Renal pelvis (tissue), 4 donors: Measurements from ENCODE around the gene GTF3C2. TPM values are rescaled to one million over a fixed set of nuclear protein-coding genes. Genes with fewer than 3 reads are reported as not detected.
"Not testable (repeated sequence)": the region's sequence is repeated elsewhere in the genome, so short reads cannot be mapped to it uniquely, and the experiment has no call there.

Experiments
- DNase-seq: peaks from one replicate; pipeline ENCODE4 v3.0.0-alpha.2; 2013
- polyA plus RNA-seq, 3 donors: library from polyadenylated mRNA; unstranded; fragments of 120-200 nt; gene quantifications; one replicate each; pipeline ENCODE4 v1.2.1, GENCODE V29; 2013; ENCODE audit not compliant: insufficient read length in 3 of 3

GTF3C2 gene
- polyA plus RNA-seq, 3 donors: 69.1 to 80.2 (median 79.8) TPM

- DNase-seq: not testable (repeated sequence)
Observed at GRCh38 chr2:27300606-27301005, 56.0 kb downstream of the GTF3C2 start.

- no peak for DNase-seq
Observed at GRCh38 chr2:27298391-27299080, 58.0 kb downstream of the GTF3C2 start.

GRCh38 chr2:27297195-27297594 lies 59.4 kb downstream of the GTF3C2 start:
- no peak for DNase-seq

- no peak for DNase-seq
Observed at GRCh38 chr2:27296481-27296880, 60.1 kb downstream of the GTF3C2 start.

DNA sequence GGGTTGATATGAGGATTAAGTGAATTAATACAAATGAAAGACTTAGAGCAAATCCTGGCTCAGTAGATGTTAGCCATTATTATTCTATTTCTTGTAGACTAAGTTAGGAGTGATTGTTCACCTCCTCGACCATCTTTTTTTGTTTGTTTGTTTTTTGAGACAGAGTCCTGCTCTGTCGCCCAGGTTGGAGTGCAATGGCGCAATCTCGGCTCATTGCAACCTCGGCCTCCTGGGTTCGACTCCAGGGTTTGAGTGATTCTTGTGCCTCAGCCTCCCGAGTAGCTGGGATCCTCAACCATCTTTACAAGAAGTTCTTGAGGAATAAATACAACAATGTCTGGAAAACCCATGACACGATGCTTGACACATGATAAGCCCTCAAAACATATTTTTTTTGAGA lies 61.6 kb downstream of the GTF3C2 start:
- no peak for DNase-seq

- DNase-seq: no peak
Observed at GRCh38 chr2:27291865-27292264, 64.7 kb downstream of the GTF3C2 start.

GRCh38 chr2:27290549-27290948 lies 66.0 kb downstream of the GTF3C2 start:
- DNase-seq: no peak

- DNase-seq: no peak
Observed at GRCh38 chr2:27288610-27289009, 68.0 kb downstream of the GTF3C2 start.

- DNase-seq: no peak
Observed at GRCh38 chr2:27285481-27285880, 71.1 kb downstream of the GTF3C2 start.

DNA sequence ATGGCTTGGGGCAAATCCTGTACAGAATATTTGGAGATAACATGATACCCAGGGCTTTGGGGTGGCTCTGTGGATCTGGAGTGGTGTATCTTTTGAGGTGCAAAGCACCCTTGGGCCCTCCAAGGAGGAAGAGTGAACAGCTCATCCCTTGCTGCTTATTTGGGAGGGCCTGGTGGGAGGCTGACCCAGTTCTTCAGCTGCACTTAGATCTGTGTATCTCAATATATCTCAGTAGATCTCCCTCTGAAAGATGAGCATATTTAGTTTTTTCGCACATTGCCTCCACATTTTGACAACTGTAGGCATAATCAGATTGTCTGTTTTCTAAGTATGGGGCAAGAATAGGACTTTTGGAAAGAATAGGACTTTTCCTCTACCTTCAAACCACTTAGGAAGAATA lies 71.6 kb downstream of the GTF3C2 start:
- DNase-seq: no peak

GRCh38 chr2:27282892-27283291 lies 73.7 kb downstream of the GTF3C2 start:
- DNase-seq: no peak

GRCh38 chr2:27281855-27282559 lies 74.6 kb downstream of the GTF3C2 start, which contains the start of gene TRIM54:
Gene TRIM54, plus strand, starts transcription at chr2:27282429. Its CDS starts 303 bp downstream, at chr2:27282732.
- DNase-seq: no peak

DNA sequence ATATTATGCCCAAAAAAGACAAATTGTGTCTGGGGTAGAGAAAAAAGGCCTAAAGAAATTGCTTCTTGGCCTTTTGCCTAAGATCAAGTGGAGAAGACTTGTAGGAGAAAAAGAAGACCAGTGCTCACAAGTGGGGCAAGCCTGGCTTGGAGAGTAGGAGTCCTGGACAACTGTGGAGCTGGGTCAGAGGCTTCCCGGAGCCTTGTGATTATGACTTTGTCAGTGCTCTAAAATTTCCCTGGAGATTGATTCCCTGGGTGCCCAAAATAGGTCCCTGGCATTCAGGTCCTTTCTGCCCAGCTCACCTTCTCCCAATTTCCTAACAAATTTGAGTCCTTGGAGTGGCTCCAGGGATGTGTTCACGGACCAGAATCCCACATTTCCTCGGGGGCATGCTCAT lies 75.1 kb downstream of the GTF3C2 start:
- no peak for DNase-seq

DNA sequence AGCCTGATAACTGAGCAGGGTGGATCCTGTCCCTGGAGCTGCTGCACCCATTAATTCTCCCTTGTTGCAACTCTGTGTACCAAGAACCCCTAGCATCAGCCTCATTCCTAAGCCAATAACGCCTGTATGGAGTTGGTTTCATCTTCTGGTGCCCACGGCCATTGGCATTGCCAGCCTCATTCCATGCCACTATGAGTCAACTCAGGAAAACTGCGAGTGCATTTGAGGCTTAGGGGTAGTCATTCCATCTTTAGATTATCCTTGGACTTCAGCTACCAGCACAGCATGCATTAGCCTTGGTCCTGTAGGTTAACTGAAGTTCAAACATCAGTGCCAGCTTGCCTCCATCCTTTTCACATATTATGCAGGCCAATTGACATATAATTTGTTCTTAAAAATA lies 75.7 kb downstream of the GTF3C2 start:
- no peak for DNase-seq

GRCh38 chr2:27278010-27278409 lies 78.6 kb downstream of the GTF3C2 start:
- DNase-seq: no peak

Other genes starting within 250 kb of the GTF3C2 start
- gene CGREF1, start 237.6 kb downstream of the GTF3C2 start, polyA plus RNA-seq: 1 to 10 TPM; 5.7 to 8.1 (median 7.5) TPM
- gene ABHD1, start 232.9 kb downstream of the GTF3C2 start, polyA plus RNA-seq: 1 to 10 TPM; 1.3 to 2.5 (median 1.4) TPM
- 10 to 100 TPM; 49.2 to 59.0 (median 51.6) TPM for gene PREB, start 222.1 kb downstream of the GTF3C2 start, polyA plus RNA-seq
- gene PRR30, start 217.4 kb downstream of the GTF3C2 start, polyA plus RNA-seq: not detected
- under 1 TPM; 0.50 to 0.66 (median 0.55) TPM for gene TCF23, start 207.8 kb downstream of the GTF3C2 start, polyA plus RNA-seq
- 100 to 1,000 TPM; 158 to 166 (median 164) TPM for gene ATRAID, start 144.7 kb downstream of the GTF3C2 start, polyA plus RNA-seq
- gene SLC5A6, start 144.5 kb downstream of the GTF3C2 start, polyA plus RNA-seq: 10 to 100 TPM; 46.6 to 56.2 (median 48.8) TPM
- 10 to 100 TPM; 58.5 to 59.9 (median 58.9) TPM for gene CAD, start 139.4 kb downstream of the GTF3C2 start, polyA plus RNA-seq
- gene SLC30A3, start 93.7 kb downstream of the GTF3C2 start, polyA plus RNA-seq: 10 to 100 TPM in 2 of 3 donors, 1 to 10 TPM in 1; 7.6 to 13.2 (median 10.8) TPM
- 1 to 10 TPM in 2 of 3 donors, under 1 TPM in 1; 0.60 to 2.6 (median 1.4) TPM for gene DNAJC5G, start 81.3 kb downstream of the GTF3C2 start, polyA plus RNA-seq
- gene TRIM54, start 74.3 kb downstream of the GTF3C2 start, polyA plus RNA-seq: 1 to 10 TPM; 4.4 to 8.2 (median 7.6) TPM
- 1 to 10 TPM in 2 of 3 donors, under 1 TPM in 1; 0.62 to 1.6 (median 1.0) TPM for gene UCN, start 48.3 kb downstream of the GTF3C2 start, polyA plus RNA-seq
- 10 to 100 TPM; 72.3 to 89.1 (median 88.3) TPM for gene MPV17, start 33.7 kb downstream of the GTF3C2 start, polyA plus RNA-seq
- 10 to 100 TPM; 52.5 to 55.1 (median 53.0) TPM for gene EIF2B4, start 13.6 kb upstream of the GTF3C2 start, polyA plus RNA-seq
- gene SNX17, start 13.9 kb upstream of the GTF3C2 start, polyA plus RNA-seq: 100 to 1,000 TPM; 108 to 121 (median 109) TPM
- 10 to 100 TPM; 23.7 to 27.3 (median 24.6) TPM for gene ZNF513, start 24.0 kb upstream of the GTF3C2 start, polyA plus RNA-seq
- gene PPM1G, start 52.8 kb upstream of the GTF3C2 start, polyA plus RNA-seq: 100 to 1,000 TPM in 1 of 3 donors, 10 to 100 TPM in 2; 91.2 to 107 (median 96.4) TPM
- 100 to 1,000 TPM; 128 to 141 (median 133) TPM for gene NRBP1, start 71.9 kb upstream of the GTF3C2 start, polyA plus RNA-seq
- 10 to 100 TPM in 1 of 3 donors, 1 to 10 TPM in 2; 6.1 to 10.6 (median 9.5) TPM for gene KRTCAP3, start 85.6 kb upstream of the GTF3C2 start, polyA plus RNA-seq
- 10 to 100 TPM; 41.0 to 76.4 (median 66.0) TPM for gene IFT172, start 133.0 kb upstream of the GTF3C2 start, polyA plus RNA-seq
- 1 to 10 TPM; 6.6 to 8.3 (median 8.1) TPM for gene FNDC4, start 138.4 kb upstream of the GTF3C2 start, polyA plus RNA-seq
- under 1 TPM in 2 of 3 donors, not detected in 1; 0.10 to 0.40 TPM for gene GCKR, start 140.1 kb upstream of the GTF3C2 start, polyA plus RNA-seq
- 10 to 100 TPM; 72.1 to 84.9 (median 75.1) TPM for gene ZNF512, start 226.3 kb upstream of the GTF3C2 start, polyA plus RNA-seq